Right lobe of liver (tissue), 4 donors: ENCODE data around the gene HP1BP3.

Experiments
- CTCF ChIP-seq, 4 donors: fragments of 200-600 bp in 3 of 4; fragments of 450-650 bp in 1 of 4; IDR thresholded peaks; one replicate each; pipeline versions ENCODE4 v1.5.1 to v1.8.0; 2016 to 2022; ENCODE audit warnings: antibody characterized with exemption in 4 of 4, mild to moderate bottlenecking in 2 of 4
- POLR2A ChIP-seq: fragments of 450-650 bp; IDR thresholded peaks from one replicate; pipeline ENCODE4 v1.6.1; 2017; ENCODE audit warnings: antibody characterized with exemption, mild to moderate bottlenecking
- donor health status: DM: no; HTN: no; CAD: no.
- donor health status: DM: no; HTN: no; CAD: no.
- donor health status: DM: no; HTN: yes; CAD: no.

- TF ChIP-seq CTCF (IDR thresholded peaks at IDR 0.05) (no peak), POLR2A (no peak)
Measured at GRCh38 chr1:20720631-20721091, 66.4 kb downstream of the HP1BP3 start.
